Stimulated activated naive CD8-positive, alpha-beta T cell treated with anti-CD3 and anti-CD28 coated beads, Interleukin-15, Interleukin-2, amounts not matched to agents 100 U/mL and 50 U/mL, for 24 hours (primary cell): ENCODE measurements around the gene MILR1.
"Not testable (repeated sequence)": the region's sequence is repeated elsewhere in the genome, so short reads cannot be mapped to it uniquely, and the experiment has no call there.

Experiments used
- ATAC-seq: fragments of 150-1000 bp; cut with Tn5 transposase; one replicate; pipeline ENCODE4 v1.10.0; 2021
- DNase-seq: peaks from one replicate; pipeline ENCODE4 v3.0.0; 2021

Gene MILR1

GRCh38 chr17:64428406-64428805 is 20.5 kb upstream of the MILR1 start:
- ATAC-seq, result no peak
- no peak for DNase-seq

GRCh38 chr17:64430036-64430435 is 18.9 kb upstream of the MILR1 start:
- not testable (repeated sequence) for ATAC-seq, DNase-seq

- ATAC-seq, result no peak
- DNase-seq, result no peak
These were observed 17.4 kb upstream of the MILR1 start for GRCh38 chr17:64431534-64431933.

GRCh38 chr17:64437944-64438525 is 10.9 kb upstream of the MILR1 start:
- DNase-seq (no peak), ATAC-seq (no peak)

GRCh38 chr17:64439521-64439920 is 9.4 kb upstream of the MILR1 start:
- DNase-seq, ATAC-seq: not testable (repeated sequence)

GRCh38 chr17:64439956-64440355 is 9.0 kb upstream of the MILR1 start:
- ATAC-seq (no peak), DNase-seq (no peak)

- ATAC-seq (no peak), DNase-seq (peak; percentile 16)
These were observed 7.0 kb upstream of the MILR1 start for GRCh38 chr17:64441772-64442540.

- ATAC-seq (no peak), DNase-seq (no peak)
These were observed 6.4 kb upstream of the MILR1 start for GRCh38 chr17:64442541-64442971.

GRCh38 chr17:64443086-64443760 is 5.7 kb upstream of the MILR1 start:
- no peak for ATAC-seq
- DNase-seq, result no peak

- peak; percentile 43 for ATAC-seq
- DNase-seq, result no peak
These were observed 1.4 kb upstream of the MILR1 start for GRCh38 chr17:64447526-64447925.

GRCh38 chr17:64449545-64449944 is 630 bp downstream of the MILR1 start:
- DNase-seq, result no peak

GRCh38 chr17:64455993-64456885 is 7.3 kb downstream of the MILR1 start:
- DNase-seq, result no peak
- no peak for ATAC-seq

More at GRCh38 chr17:64449545-64449944, 630 bp downstream of the MILR1 start:
- no peak for ATAC-seq

GRCh38 chr17:64457156-64457555 is 8.2 kb downstream of the MILR1 start:
- DNase-seq, result no peak

GRCh38 chr17:64458756-64459155 is 9.8 kb downstream of the MILR1 start:
- ATAC-seq (no peak), DNase-seq (no peak)

More at GRCh38 chr17:64457156-64457555, 8.2 kb downstream of the MILR1 start:
- ATAC-seq, result no peak

GRCh38 chr17:64459284-64459747 is 10.4 kb downstream of the MILR1 start:
- ATAC-seq (peak; percentile 57), DNase-seq (no peak)

- ATAC-seq, DNase-seq: not testable (repeated sequence)
These were observed 10.9 kb downstream of the MILR1 start for GRCh38 chr17:64459818-64460217.

GRCh38 chr17:64460955-64461354 is 12.0 kb downstream of the MILR1 start:
- ATAC-seq (no peak), DNase-seq (no peak)

- DNase-seq, result no peak
- ATAC-seq, result no peak
These were observed 12.9 kb downstream of the MILR1 start for GRCh38 chr17:64461788-64462187.

- ATAC-seq, result no peak
These were observed 17.3 kb downstream of the MILR1 start for GRCh38 chr17:64466019-64466735.

GRCh38 chr17:64466834-64467233 is 17.9 kb downstream of the MILR1 start:
- not testable (repeated sequence) for ATAC-seq, DNase-seq

More at GRCh38 chr17:64466019-64466735, 17.3 kb downstream of the MILR1 start:
- no peak for DNase-seq

- no peak for DNase-seq
- ATAC-seq, result no peak
These were observed 21.7 kb downstream of the MILR1 start for GRCh38 chr17:64470625-64471024.
